Muscle layer of colon (tissue), 2 donors: ENCODE measurements around the gene C11orf58.

Experiments used
- H3K27ac ChIP-seq: one replicate; pipeline ENCODE4 v1.7.0; 2013; ENCODE audit warnings: low read depth, mild to moderate bottlenecking, low read length, moderate library complexity
- H3K27me3 ChIP-seq, 2 donors: one replicate each; pipeline ENCODE4 v1.7.0; 2013; ENCODE audit warnings: low read length in 2 of 2, mild to moderate bottlenecking in 2 of 2; ENCODE audit not compliant: insufficient read depth in 2 of 2, control insufficient read depth in 1 of 2
- H3K36me3 ChIP-seq: one replicate; pipeline ENCODE4 v1.7.0; 2013; ENCODE audit warnings: mild to moderate bottlenecking, low read length; ENCODE audit not compliant: insufficient read depth
- H3K4me1 ChIP-seq: one replicate; pipeline ENCODE4 v1.7.0; 2013; ENCODE audit warnings: mild to moderate bottlenecking, low read length; ENCODE audit not compliant: insufficient read depth
- H3K4me3 ChIP-seq, 2 donors: one replicate each; pipeline ENCODE4 v1.7.0; 2013; ENCODE audit warnings: low read length in 2 of 2, low read depth in 1 of 2, mild to moderate bottlenecking in 1 of 2, moderate library complexity in 1 of 2
- H3K9ac ChIP-seq: one replicate; pipeline ENCODE4 v1.7.0; 2013; ENCODE audit warnings: low read length
- H3K9me3 ChIP-seq: one replicate; pipeline ENCODE4 v1.7.0; 2013; ENCODE audit warnings: mild to moderate bottlenecking, low read length
- donor health status: abdominal sarcoma.
- donor health status: Adenocarcinoma of cecum.

C11orf58 gene

DNA sequence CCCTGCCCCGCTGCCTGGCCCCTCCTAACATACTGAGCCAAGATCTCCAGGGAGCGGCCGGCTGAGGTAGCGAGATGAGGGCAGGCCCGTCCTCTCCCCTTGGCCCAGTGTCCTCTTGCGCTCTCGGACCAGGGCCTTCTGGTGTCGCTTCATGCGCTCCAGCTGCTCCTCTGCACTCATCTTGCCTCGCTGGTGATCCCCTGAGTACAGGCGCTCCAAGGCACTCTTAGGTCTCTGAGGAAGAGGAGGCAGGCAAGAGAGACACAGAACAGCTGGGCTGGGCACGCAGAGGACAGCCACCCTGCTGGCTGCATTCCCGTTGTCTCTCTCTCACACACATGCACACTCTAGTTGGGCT is 50.6 kb downstream of the C11orf58 start:
- H3K9ac ChIP-seq = no peak overlapping the region
- H3K4me3 ChIP-seq = no peak overlapping the region
- no peaks in the 10 kb centered on the region for H3K27me3 ChIP-seq
- no peaks in the 10 kb centered on the region for H3K9me3 ChIP-seq
- no peak overlapping the region for H3K27ac ChIP-seq
- peaks cover 10% of the 10 kb centered on the region for H3K4me1 ChIP-seq
- H3K36me3 ChIP-seq = no peaks in the 10 kb centered on the region

DNA sequence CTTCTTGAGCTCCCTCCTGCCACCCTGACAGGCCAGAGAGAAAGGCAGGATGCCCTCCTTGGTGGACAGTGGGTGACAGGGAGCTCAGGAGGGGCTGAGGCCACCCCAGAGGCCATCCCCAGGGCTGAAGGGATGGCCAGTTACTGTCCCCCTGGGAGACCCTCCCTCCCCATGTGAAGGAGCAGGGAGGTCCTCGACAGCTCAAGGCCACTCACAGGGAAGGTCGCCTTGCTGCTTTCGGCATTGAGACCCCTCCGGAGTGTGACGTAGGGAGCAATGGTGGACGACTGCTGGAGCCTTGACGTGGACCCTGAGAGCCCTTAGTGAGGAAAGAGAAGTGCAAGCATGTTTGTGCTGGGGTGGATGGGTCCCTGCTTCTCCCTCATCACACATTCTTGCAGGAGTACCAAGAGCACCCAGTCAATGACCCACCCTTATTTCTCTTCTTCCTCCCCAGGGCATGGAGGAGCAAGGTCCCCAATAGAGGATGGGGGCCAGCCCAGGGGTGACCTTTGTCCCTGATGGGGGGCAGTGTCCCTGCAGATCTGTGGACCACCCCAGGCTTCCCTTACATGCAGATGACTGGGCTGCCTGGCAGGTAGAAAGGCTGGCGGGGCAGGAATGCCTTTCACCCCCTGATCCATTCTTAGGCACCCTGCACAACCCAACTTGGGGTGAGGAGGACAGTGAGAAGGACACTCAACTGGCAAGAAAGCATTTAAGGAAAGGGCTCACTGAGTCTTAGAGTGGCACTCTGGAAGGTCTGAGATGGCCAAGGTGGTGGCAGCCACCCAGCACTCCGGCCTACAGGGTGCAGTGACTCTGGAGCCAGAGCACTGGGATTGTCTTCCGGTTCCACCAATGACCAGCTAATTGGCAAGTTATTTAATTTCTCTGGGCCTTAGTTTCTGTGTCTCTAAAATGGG is 51.4 kb downstream of the C11orf58 start:
- no peaks in the 10 kb centered on the region for H3K36me3 ChIP-seq
- H3K9ac ChIP-seq = no peak overlapping the region
- no peaks in the 10 kb centered on the region for H3K27me3 ChIP-seq
- no peaks in the 10 kb centered on the region for H3K9me3 ChIP-seq
- H3K27ac ChIP-seq = no peak overlapping the region
- peaks cover 10% of the 10 kb centered on the region for H3K4me1 ChIP-seq
- H3K4me3 ChIP-seq = no peak overlapping the region

- H3K27me3 ChIP-seq = no peaks in the 10 kb centered on the region
- no peak overlapping the region for H3K9ac ChIP-seq
- no peak overlapping the region for H3K4me3 ChIP-seq
- no peak overlapping the region for H3K27ac ChIP-seq
- no peaks in the 10 kb centered on the region for H3K36me3 ChIP-seq
- H3K9me3 ChIP-seq = no peaks in the 10 kb centered on the region
- H3K4me1 ChIP-seq = peaks cover 10% of the 10 kb centered on the region
These were observed 52.2 kb downstream of the C11orf58 start for GRCh38 chr11:16790486-16791190.

GRCh38 chr11:16791191-16791961 is 52.9 kb downstream of the C11orf58 start:
- Histone ChIP-seq H3K4me3 (no peak overlapping the region), H3K27ac (no peak overlapping the region), H3K4me1 (peaks cover 10% of the 10 kb centered on the region), H3K36me3 (no peaks in the 10 kb centered on the region), H3K9me3 (no peaks in the 10 kb centered on the region), H3K27me3 (no peaks in the 10 kb centered on the region), H3K9ac (no peak overlapping the region)

DNA sequence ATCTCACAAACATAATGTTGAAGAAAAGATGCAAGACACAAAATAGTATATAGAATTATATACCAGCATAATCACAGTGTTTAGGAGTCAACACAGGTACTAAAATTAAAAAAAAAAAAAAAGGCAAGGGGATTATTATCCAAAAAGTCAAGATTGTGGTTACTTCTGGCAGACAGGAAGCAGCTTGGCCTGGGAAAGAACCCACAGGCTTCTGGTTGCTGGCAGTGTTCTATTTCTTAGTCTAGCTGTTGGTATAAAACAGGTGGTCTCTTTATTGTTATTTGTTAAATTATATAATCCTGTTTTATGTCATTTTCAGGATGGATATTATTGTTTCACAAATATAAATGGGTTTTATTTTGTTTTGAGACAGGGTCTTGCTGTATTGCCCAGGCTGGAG is 54.0 kb downstream of the C11orf58 start:
- Histone ChIP-seq H3K4me1 (peaks cover 10% of the 10 kb centered on the region), H3K9ac (no peak overlapping the region), H3K36me3 (no peaks in the 10 kb centered on the region), H3K27me3 (no peaks in the 10 kb centered on the region), H3K4me3 (no peak overlapping the region), H3K9me3 (no peaks in the 10 kb centered on the region), H3K27ac (no peak overlapping the region)

- H3K4me3 ChIP-seq = no peak overlapping the region
- no peaks in the 10 kb centered on the region for H3K36me3 ChIP-seq
- no peaks in the 10 kb centered on the region for H3K9me3 ChIP-seq
- peaks cover 9% of the 10 kb centered on the region for H3K4me1 ChIP-seq
- H3K27ac ChIP-seq = no peak overlapping the region
- H3K9ac ChIP-seq = no peak overlapping the region
- no peaks in the 10 kb centered on the region for H3K27me3 ChIP-seq
These were observed 54.6 kb downstream of the C11orf58 start for GRCh38 chr11:16793009-16793408.

- H3K36me3 ChIP-seq = no peaks in the 10 kb centered on the region
- H3K4me1 ChIP-seq = peaks cover 4% of the 10 kb centered on the region
These were observed 55.1 kb downstream of the C11orf58 start for GRCh38 chr11:16793511-16793910.

DNA sequence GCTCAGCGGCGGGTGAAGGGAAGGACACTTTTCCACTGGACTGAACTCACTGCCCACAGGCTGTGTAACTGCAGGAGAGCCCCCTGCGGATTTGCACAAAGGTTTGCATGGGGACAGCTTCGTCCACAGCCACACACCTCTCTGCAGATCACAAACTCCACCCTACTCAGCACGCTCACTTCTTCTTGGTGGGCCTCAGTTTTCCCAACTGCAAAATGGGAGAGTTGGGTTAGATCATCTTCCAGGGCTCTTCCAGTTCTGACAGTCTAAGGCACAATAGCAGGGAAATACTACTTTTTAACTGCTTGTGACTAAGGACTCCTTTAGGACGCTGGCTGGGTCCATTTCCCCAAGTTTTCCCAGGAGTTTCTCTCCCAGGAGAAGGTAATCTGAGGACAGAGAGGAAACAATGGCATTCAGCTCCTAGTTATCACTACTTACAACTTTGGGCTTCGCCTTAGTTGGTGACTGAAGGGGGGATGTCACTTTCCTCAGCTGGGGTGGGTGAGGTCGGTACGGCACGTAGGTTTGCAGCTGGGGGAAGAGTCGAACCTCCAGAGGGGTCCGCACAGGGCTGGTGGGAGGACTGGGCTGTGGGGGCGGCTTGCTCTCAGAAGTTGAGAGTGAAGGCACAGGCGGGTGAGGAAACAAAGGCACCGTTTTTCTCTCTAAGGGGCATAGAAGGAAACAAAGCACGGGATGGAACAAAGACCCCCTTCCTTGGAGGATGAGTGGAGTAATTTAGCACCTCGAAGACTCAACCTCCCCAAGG is 55.8 kb downstream of the C11orf58 start:
- Histone ChIP-seq H3K9me3 (no peaks in the 10 kb centered on the region), H3K9ac (no peak overlapping the region), H3K4me3 (no peak overlapping the region), H3K4me1 (peaks cover 3% of the 10 kb centered on the region), H3K27me3 (no peaks in the 10 kb centered on the region), H3K36me3 (no peaks in the 10 kb centered on the region), H3K27ac (no peak overlapping the region)

More at GRCh38 chr11:16793511-16793910, 55.1 kb downstream of the C11orf58 start:
- Histone ChIP-seq H3K9me3 (no peaks in the 10 kb centered on the region), H3K27ac (no peak overlapping the region), H3K27me3 (no peaks in the 10 kb centered on the region), H3K4me3 (no peak overlapping the region), H3K9ac (no peak overlapping the region)

DNA sequence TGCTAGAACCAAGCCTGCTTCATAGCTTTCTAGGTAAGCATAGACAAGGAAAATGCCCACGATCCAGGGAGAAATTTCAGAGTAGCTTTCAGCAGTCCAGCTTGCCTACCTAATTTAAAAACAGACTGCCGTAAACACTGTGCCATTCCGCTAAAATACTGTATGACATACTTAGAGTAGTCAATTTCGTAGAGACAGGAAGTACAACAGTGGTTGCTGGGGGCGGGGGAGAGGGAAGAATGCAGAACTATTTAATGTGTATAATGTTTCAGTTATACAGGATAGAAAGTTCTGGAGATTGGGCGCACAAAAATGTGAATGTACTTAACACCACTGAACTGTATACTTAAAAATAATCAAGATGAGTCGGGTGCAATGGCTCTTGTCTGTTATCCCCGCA is 56.7 kb downstream of the C11orf58 start:
- H3K27ac ChIP-seq = no peak overlapping the region
- no peaks in the 10 kb centered on the region for H3K36me3 ChIP-seq
- H3K27me3 ChIP-seq = no peaks in the 10 kb centered on the region
- H3K9ac ChIP-seq = no peak overlapping the region
- H3K9me3 ChIP-seq = no peaks in the 10 kb centered on the region
- peaks cover 3% of the 10 kb centered on the region for H3K4me1 ChIP-seq
- H3K4me3 ChIP-seq = no peak overlapping the region

GRCh38 chr11:16796311-16796710 is 57.9 kb downstream of the C11orf58 start:
- no peak overlapping the region for H3K4me3 ChIP-seq
- no peaks in the 10 kb centered on the region for H3K36me3 ChIP-seq
- H3K9ac ChIP-seq = no peak overlapping the region

GRCh38 chr11:16797776-16798175 is 59.3 kb downstream of the C11orf58 start:
- no peaks in the 10 kb centered on the region for H3K36me3 ChIP-seq
- H3K27ac ChIP-seq = no peak overlapping the region
- H3K27me3 ChIP-seq = no peaks in the 10 kb centered on the region
- no peak overlapping the region for H3K9ac ChIP-seq
- H3K4me3 ChIP-seq = no peak overlapping the region
- no peaks in the 10 kb centered on the region for H3K4me1 ChIP-seq
- H3K9me3 ChIP-seq = no peaks in the 10 kb centered on the region

More at GRCh38 chr11:16796311-16796710, 57.9 kb downstream of the C11orf58 start:
- Histone ChIP-seq H3K4me1 (peaks cover 3% of the 10 kb centered on the region), H3K27me3 (no peaks in the 10 kb centered on the region), H3K27ac (no peak overlapping the region), H3K9me3 (no peaks in the 10 kb centered on the region)
